GM21390 (cell line): ENCODE results near the gene ASPSCR1.

ENCODE experiments used
- ATAC-seq: cut with Tn5 transposase; IDR thresholded peaks from one replicate; pipeline ENCODE4 v1.9.1; 2021; ENCODE audit not compliant: unreplicated experiment

The ASPSCR1 gene, protein sequence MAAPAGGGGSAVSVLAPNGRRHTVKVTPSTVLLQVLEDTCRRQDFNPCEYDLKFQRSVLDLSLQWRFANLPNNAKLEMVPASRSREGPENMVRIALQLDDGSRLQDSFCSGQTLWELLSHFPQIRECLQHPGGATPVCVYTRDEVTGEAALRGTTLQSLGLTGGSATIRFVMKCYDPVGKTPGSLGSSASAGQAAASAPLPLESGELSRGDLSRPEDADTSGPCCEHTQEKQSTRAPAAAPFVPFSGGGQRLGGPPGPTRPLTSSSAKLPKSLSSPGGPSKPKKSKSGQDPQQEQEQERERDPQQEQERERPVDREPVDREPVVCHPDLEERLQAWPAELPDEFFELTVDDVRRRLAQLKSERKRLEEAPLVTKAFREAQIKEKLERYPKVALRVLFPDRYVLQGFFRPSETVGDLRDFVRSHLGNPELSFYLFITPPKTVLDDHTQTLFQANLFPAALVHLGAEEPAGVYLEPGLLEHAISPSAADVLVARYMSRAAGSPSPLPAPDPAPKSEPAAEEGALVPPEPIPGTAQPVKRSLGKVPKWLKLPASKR

DNA sequence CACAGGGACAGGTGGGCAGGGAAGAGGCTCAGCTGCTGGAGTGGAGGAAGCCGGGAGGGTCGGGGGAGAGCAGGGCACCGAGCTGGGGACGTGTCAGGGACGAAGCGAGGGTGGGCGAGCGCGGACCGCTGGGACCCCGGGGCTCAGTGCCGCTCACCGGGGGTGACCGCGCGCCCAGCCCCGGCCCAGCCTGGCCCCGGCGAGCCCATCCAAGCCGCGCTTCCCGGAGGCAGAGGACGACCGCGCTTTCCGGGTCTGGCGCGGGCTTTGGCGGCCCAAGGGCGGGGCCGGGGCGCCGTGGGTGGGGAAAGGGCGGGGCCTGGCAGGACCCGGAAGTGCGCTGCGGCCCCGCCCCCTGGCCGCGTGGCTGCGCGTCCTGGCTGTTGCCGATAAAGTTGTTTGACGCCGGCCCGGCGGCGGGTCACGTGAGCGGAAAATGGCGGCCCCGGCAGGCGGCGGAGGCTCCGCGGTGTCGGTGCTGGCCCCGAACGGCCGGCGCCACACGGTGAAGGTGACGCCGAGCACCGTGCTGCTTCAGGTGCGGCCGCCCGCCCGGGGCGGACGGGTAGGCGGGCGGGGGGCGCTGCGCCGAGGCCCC is at the start of gene ASPSCR1:
Gene ASPSCR1, plus strand, starts transcription at position 419 of the 598 bp plus-strand sequence. Its CDS starts 18 bp downstream, at position 437.
- peak; percentile 75 for ATAC-seq

DNA sequence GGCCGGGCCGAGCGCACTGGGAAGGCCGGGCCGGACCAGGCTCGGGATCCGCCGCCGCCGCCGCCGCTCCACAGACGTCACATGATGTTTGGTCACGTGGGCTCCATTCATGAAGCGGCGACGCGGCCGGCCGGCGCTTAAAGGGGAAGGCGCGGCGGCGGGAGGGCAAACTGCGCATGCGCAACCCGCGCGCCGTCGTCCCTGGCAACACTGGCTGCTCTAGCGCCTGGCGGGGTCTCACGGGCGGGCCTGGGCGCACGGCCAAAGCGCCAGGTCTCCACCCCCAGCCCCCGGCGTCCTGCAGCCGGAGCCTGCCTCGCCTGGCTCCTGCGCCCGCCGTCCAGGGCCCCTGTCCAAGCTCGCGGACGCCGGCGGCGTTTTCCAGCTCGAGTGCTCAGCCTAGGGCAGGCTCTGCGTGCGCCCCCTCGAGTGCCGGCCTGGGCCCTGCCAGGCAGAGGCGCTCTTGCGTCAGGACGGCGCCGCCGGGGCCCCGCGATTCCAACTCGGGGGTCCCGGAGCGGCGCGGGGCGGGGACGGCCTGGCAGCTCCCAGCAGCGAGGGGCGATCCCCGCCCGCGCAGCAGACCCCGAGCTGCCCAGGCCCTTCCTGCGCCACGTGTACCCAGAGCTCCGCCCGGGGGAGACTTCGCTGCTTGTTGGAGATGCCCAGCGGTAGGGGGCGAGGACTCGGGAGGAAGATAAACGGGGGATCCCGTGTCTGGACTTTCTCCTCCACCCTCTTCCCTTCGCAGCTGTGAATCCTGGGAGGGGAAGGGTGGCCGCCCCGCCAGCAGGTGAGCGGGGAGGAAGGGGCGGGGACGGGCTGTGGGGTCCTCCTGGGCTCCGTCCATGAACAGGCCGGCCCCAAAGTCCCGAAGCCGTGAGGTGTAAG is 49.5 kb upstream of the ASPSCR1 start, which contains the start of gene MAFG:
Gene MAFG, minus strand, starts transcription at position 83 of the 891 bp plus-strand sequence. CDS start 4,550 bp downstream, outside the sequence.
- ATAC-seq = peak; percentile 53

GRCh38 chr17:81928544-81929252 is 48.7 kb upstream of the ASPSCR1 start:
- ATAC-seq = no peak

GRCh38 chr17:81929253-81930141 is 47.9 kb upstream of the ASPSCR1 start:
- no peak for ATAC-seq

- no peak for ATAC-seq
Observed at GRCh38 chr17:81930142-81931125, 47.0 kb upstream of the ASPSCR1 start.

GRCh38 chr17:81931189-81931556 is 46.3 kb upstream of the ASPSCR1 start:
- ATAC-seq = no peak

GRCh38 chr17:81931557-81932332 is 45.7 kb upstream of the ASPSCR1 start:
- no peak for ATAC-seq

DNA sequence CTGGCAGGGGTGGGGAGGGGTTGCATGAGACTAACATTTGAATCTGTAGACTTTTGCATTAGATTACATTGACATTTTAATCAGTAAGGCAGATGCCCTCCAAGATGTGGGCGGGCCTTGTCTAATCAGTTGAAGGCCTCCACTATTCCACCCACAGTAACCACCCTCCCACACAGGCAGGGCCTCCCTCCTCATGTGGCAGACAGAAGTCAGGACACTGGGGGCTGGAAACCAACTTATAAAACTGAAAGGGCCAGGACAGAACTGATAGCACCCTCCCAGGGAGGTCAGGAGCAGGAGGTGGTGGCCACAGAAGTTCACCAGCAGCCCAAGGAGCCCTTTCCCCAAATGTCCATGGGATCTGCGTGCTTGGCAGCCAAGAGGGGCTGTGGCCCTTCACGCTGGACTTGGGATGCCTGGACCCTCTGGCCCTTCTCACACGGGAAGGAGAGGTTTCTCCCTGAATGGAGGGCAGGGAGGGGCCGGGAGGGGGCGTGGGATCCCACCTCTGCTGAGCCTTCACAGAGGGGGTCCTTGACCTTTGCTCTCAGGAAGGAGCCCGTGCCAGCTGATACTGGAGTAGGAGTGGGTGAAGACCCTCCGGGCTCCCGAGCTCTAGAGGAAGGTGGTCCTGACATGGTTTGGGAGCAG is 45.0 kb upstream of the ASPSCR1 start:
- no peak for ATAC-seq

DNA sequence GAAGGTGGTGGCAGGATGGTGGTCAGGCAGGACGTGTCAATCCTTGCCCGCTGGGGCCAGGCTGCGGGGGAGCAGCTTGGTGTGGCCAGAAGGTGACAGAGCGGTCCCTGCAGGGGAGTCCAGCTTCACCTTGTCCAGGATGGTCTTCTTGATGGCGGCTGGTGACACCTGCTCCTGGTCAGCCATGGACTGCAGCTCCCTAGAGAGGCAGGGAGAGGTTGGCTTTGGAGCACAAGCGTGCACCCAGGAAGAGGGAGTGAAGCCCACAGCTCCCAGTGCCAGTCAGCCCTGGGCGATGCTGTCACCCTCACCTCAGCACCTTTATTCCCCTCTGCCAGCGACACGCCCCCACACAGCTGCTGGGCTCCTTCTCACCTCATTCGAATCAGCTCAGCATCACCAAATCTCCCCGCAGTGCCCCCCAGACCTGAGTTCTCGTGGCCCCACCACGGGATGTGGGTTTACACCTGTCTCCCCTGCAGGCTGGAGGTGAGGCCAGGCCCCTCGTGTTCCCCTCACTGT is 44.2 kb upstream of the ASPSCR1 start:
- no peak for ATAC-seq

DNA sequence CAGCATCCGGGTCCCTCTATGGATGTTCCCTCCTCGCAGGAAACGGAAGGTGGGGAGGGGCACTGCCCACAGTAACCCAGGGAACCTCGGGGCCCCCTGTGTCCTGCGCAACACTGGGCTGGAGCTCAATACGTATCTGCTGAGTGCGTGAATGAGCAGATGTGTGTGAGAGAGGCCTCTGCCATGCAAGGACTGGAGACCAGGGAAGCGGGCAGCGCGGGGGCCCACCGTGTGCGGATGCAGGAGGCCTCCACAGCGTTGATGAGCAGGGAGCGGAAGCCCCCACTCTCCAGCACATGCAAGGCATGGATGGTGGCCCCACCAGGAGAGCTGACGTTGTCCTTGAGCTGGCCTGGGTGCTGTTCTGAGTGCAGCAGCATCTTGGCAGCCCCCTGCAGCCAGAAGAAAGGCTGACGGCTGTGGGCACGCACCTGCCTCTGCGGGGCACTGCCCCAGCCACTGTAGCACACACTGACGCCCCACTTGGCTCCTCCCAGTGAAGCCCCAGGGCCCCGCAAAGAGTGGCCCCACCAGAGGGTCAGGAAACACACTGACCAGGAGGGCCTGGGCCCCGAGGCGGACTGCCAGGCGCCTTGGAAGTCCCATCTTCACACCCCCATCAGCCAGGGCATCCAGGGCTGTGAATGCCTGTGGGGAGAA is 43.2 kb upstream of the ASPSCR1 start:
- no peak for ATAC-seq

GRCh38 chr17:81934850-81935708 is 42.4 kb upstream of the ASPSCR1 start:
- ATAC-seq = no peak

GRCh38 chr17:81935709-81936084 is 41.7 kb upstream of the ASPSCR1 start:
- ATAC-seq = no peak

GRCh38 chr17:81939218-81939617 is 38.2 kb upstream of the ASPSCR1 start:
- no peak for ATAC-seq

DNA sequence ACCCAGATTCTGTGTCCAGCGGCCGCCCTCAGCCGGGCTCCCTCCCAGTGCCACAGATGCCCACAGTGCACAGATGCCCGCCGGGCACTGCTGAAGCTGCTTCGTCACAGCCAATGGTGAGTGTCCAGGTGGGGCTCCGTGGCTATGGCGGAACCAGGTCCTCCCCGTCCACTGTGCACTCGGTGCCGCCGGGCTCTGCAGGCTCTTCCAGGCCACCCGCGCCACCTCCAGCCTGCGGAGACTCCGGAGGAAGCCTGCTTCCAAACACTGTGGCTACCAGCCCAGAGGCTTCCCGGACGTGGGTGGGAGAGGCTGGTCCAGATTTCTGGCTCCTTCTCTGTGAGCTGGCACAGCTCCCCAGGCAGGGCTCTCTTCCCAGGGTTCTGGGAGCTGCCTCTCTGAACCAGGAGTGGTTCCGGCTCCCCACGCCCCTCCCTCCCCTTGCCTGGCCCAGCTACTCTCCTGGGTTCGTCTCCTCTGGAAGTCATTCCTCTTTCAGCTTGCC is 37.5 kb upstream of the ASPSCR1 start:
- no peak for ATAC-seq
